Measurements from ENCODE around the gene PAX7. TPM values are rescaled to one million over a fixed set of nuclear protein-coding genes. Genes with fewer than 3 reads are reported as not detected.

The PAX7 gene
- polyA plus RNA-seq, 2 of the 4 experiments (the other 2 are of a cell fraction) = 0.23 to 0.48 TPM

DNA sequence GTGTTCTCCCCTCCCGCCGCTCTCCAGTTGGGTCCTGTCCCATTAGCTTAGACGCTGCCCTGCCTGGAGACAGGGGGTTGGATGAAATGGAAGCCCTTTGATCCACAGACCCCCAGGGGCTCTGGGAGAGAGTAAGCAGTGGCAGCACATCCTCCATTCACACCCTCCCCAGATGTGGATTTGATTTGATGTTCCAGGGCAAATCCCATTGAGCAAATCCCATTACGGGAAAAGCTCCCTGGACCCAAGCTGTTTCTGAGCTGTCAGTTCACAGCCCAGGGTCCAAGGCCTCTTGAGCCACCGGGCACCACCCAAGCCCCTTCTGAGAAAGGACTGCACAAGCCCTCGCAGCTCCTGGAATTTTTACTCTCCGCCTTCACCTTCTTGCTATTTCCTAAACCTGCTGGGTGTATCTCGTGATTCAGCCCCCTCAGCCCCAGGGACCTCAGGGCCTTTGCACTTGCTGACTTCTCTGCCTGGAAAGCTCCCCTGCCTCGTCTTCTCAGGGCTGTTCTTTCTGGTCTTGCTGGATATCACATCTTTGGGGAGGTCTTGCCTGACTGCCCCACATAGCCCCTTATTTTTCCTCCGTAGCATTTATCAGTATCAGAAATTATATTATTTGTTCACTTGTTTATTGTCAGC, 101.1 kb downstream of the PAX7 start (continued):
- TF ChIP-seq, protein P1, sequence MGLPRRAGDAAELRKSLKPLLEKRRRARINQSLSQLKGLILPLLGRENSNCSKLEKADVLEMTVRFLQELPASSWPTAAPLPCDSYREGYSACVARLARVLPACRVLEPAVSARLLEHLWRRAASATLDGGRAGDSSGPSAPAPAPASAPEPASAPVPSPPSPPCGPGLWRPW (IDR thresholded peaks at IDR 0.05) = no peak
- TF ChIP-seq ESRRA (IDR thresholded peaks at IDR 0.05; ENCODE audit: borderline replicate concordance, low read length) = no peak

DNA sequence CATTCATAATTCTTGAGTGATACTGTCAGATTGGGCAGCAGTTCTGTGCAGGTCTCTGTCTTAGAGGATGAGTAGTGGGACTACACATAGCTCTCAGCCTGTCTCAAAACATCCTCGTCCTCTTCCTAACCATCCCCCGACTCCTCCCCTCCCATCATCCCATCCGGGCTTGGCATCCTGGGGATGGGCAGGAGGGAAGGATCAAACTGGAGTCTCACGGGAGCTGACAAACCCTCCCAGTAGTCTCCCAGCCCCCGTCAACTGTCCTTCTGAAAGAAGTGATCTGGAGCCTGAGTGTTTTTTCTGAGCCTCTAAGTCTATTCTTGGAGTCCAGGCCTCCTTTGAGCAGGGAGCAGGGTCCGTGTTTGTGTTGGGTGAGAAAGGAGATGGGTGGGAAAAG, 102.0 kb downstream of the PAX7 start:
- Histone ChIP-seq H3K27ac (no peak overlapping the region), H3K4me2 (no peak overlapping the region), H3K9me3 (no peaks in the 10 kb centered on the region), H3K4me1 (no peaks in the 10 kb centered on the region), H3K4me3 (no peak overlapping the region)
- no peak for TF ChIP-seq EHMT2 (IDR thresholded peaks at IDR 0.05; ENCODE audit: low read depth)
- TF ChIP-seq, protein P2, sequence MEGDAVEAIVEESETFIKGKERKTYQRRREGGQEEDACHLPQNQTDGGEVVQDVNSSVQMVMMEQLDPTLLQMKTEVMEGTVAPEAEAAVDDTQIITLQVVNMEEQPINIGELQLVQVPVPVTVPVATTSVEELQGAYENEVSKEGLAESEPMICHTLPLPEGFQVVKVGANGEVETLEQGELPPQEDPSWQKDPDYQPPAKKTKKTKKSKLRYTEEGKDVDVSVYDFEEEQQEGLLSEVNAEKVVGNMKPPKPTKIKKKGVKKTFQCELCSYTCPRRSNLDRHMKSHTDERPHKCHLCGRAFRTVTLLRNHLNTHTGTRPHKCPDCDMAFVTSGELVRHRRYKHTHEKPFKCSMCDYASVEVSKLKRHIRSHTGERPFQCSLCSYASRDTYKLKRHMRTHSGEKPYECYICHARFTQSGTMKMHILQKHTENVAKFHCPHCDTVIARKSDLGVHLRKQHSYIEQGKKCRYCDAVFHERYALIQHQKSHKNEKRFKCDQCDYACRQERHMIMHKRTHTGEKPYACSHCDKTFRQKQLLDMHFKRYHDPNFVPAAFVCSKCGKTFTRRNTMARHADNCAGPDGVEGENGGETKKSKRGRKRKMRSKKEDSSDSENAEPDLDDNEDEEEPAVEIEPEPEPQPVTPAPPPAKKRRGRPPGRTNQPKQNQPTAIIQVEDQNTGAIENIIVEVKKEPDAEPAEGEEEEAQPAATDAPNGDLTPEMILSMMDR (IDR thresholded peaks at IDR 0.05) = no peak
- TF ChIP-seq, protein P3, sequence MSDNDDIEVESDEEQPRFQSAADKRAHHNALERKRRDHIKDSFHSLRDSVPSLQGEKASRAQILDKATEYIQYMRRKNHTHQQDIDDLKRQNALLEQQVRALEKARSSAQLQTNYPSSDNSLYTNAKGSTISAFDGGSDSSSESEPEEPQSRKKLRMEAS (IDR thresholded peaks at IDR 0.05) = no peak
- no peak for TF ChIP-seq NR3C1 (IDR thresholded peaks at IDR 0.05)
- TF ChIP-seq BHLHE40 (IDR thresholded peaks at IDR 0.05; ENCODE audit: low read depth, low read length) = no peak
- no peak for TF ChIP-seq SREBF2 (IDR thresholded peaks at IDR 0.05)
- TF ChIP-seq, protein P4, sequence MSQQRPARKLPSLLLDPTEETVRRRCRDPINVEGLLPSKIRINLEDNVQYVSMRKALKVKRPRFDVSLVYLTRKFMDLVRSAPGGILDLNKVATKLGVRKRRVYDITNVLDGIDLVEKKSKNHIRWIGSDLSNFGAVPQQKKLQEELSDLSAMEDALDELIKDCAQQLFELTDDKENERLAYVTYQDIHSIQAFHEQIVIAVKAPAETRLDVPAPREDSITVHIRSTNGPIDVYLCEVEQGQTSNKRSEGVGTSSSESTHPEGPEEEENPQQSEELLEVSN (IDR thresholded peaks at IDR 0.05; ENCODE audit: borderline replicate concordance, low read depth) = no peak
- TF ChIP-seq ESRRA (IDR thresholded peaks at IDR 0.05; ENCODE audit: borderline replicate concordance, low read length) = no peak
- no peak for TF ChIP-seq EHF (CRISPR knock-in tag; IDR thresholded peaks at IDR 0.05)
- no peak for TF ChIP-seq EP300 (IDR thresholded peaks at IDR 0.05)
- no peak for TF ChIP-seq RFX5 (IDR thresholded peaks at IDR 0.05)
- no peak for TF ChIP-seq TFCP2L1 (CRISPR knock-in tag; IDR thresholded peaks at IDR 0.05)
- TF ChIP-seq ZNF302 (CRISPR knock-in tag; IDR thresholded peaks at IDR 0.05) = no peak
- no peak for TF ChIP-seq KDM1A (IDR thresholded peaks at IDR 0.05; ENCODE audit: low read depth)
- TF ChIP-seq, protein P5, sequence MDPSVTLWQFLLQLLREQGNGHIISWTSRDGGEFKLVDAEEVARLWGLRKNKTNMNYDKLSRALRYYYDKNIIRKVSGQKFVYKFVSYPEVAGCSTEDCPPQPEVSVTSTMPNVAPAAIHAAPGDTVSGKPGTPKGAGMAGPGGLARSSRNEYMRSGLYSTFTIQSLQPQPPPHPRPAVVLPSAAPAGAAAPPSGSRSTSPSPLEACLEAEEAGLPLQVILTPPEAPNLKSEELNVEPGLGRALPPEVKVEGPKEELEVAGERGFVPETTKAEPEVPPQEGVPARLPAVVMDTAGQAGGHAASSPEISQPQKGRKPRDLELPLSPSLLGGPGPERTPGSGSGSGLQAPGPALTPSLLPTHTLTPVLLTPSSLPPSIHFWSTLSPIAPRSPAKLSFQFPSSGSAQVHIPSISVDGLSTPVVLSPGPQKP (IDR thresholded peaks at IDR 0.05; ENCODE audit: low read depth, low read length) = no peak
- TF ChIP-seq HDAC2 (IDR thresholded peaks at IDR 0.05) = no peak
- no peak for TF ChIP-seq POLR2AphosphoS2 (conservative IDR thresholded peaks at IDR 0.05; ENCODE audit: low read length)
- TF ChIP-seq JUNB (IDR thresholded peaks at IDR 0.05) = no peak
- ATAC-seq (no peak), DNase-seq (ENCODE audit: low read depth in 1 of 2, low spot score in 1 of 2) (no peak), FAIRE-seq (no peak)
- CTCF ChIA-PET = interaction anchor here (1.1 to 1.3 kb wide), 3 partner anchors 52 to 135 kb away, joined by 3 to 6 read pairs (median 3); no protein-coding TSS in a partner anchor
- POLR2A ChIA-PET = no interaction called here
- WGBS (ENCODE audit: missing lambda C conversion rate) = 50% methylated on average over 6 of the region's 6 CpGs

DNA sequence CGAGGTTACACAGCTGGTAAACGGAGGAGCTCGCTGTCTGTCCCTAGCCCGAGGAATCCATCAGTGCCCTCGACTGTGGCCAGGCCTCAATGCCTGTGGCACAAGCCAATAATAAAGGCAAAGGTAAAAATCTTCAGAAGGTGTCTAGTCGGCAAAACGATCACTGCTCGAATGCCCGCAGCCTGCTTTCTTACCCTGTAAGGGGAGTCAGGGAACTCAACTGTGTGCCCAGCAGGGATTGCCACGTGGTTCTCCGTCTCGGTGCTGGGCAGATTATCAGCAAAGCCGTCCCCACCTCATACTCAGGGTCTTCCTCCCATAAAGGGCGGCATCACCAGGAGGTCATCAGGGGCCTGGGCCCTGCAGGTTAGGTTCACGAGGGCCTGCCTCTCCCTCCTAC, 103.4 kb downstream of the PAX7 start:
- H3K4me3 ChIP-seq = no peak overlapping the region
- 56% methylated on average over 9 of the region's 15 CpGs for WGBS (ENCODE audit: missing lambda C conversion rate)
- no peak for DNase-seq (ENCODE audit: low read depth in 1 of 2, low spot score in 1 of 2)
- H3K9me3 ChIP-seq = no peaks in the 10 kb centered on the region
- no peaks in the 10 kb centered on the region for H3K4me1 ChIP-seq
- H3K4me2 ChIP-seq = no peak overlapping the region
- TF ChIP-seq MAFK (IDR thresholded peaks at IDR 0.05; ENCODE audit: partially characterized antibody) (peak; percentile 67), FOSL2 (IDR thresholded peaks at IDR 0.05) (no peak), FOSL2 (CRISPR knock-in tag; IDR thresholded peaks at IDR 0.05) (no peak)
- no peak for FAIRE-seq
- ATAC-seq = no peak
- H3K27ac ChIP-seq = no peak overlapping the region
- POLR2A ChIA-PET = no interaction called here
- CTCF ChIA-PET = no interaction called here
